GM21619 (cell line): ENCODE results near the gene A2ML1.
"Not testable (repeated sequence)": the region's sequence is repeated elsewhere in the genome, so short reads cannot be mapped to it uniquely, and the experiment has no call there.

Experiments
- ATAC-seq: cut with Tn5 transposase; IDR thresholded peaks from one replicate; pipeline ENCODE4 v1.9.1; 2021; ENCODE audit not compliant: unreplicated experiment

The A2ML1 gene

GRCh38 chr12:8847435-8847834 is 25.0 kb downstream of the A2ML1 start:
- no peak for ATAC-seq

GRCh38 chr12:8849876-8850275 is 27.5 kb downstream of the A2ML1 start:
- ATAC-seq = no peak

- no peak for ATAC-seq
Measured at GRCh38 chr12:8852119-8852518, 29.7 kb downstream of the A2ML1 start.

GRCh38 chr12:8855891-8856290 is 33.5 kb downstream of the A2ML1 start:
- ATAC-seq = no peak

GRCh38 chr12:8859448-8859847 is 37.0 kb downstream of the A2ML1 start:
- not testable (repeated sequence) for ATAC-seq

GRCh38 chr12:8860165-8860961 is 37.9 kb downstream of the A2ML1 start:
- ATAC-seq = no peak

GRCh38 chr12:8866429-8866828 is 44.0 kb downstream of the A2ML1 start:
- no peak for ATAC-seq

GRCh38 chr12:8867009-8867408 is 44.6 kb downstream of the A2ML1 start:
- ATAC-seq = no peak

GRCh38 chr12:8867786-8868185 is 45.4 kb downstream of the A2ML1 start:
- ATAC-seq = no peak

- no peak for ATAC-seq
Measured at GRCh38 chr12:8870586-8870985, 48.2 kb downstream of the A2ML1 start.

GRCh38 chr12:8871068-8871467 is 48.6 kb downstream of the A2ML1 start:
- ATAC-seq = no peak

GRCh38 chr12:8876887-8877286 is 54.5 kb downstream of the A2ML1 start:
- no peak for ATAC-seq

GRCh38 chr12:8886502-8887284 is 64.3 kb downstream of the A2ML1 start:
- no peak for ATAC-seq

GRCh38 chr12:8887285-8887715 is 64.9 kb downstream of the A2ML1 start:
- no peak for ATAC-seq

GRCh38 chr12:8890313-8891085 is 68.1 kb downstream of the A2ML1 start:
- ATAC-seq = no peak

- ATAC-seq = no peak
Measured at GRCh38 chr12:8891976-8892375, 69.6 kb downstream of the A2ML1 start.

GRCh38 chr12:8894378-8894777 is 72.0 kb downstream of the A2ML1 start:
- no peak for ATAC-seq

GRCh38 chr12:8894986-8895385 is 72.6 kb downstream of the A2ML1 start:
- ATAC-seq = no peak

- ATAC-seq = no peak
Measured at GRCh38 chr12:8897081-8897480, 74.7 kb downstream of the A2ML1 start.

GRCh38 chr12:8899830-8900229 is 77.4 kb downstream of the A2ML1 start:
- no peak for ATAC-seq

GRCh38 chr12:8902703-8903102 is 80.3 kb downstream of the A2ML1 start:
- not testable (repeated sequence) for ATAC-seq
